K562 (cell line): Measurements from ENCODE around the gene RNF213. TPM values are rescaled to one million over a fixed set of nuclear protein-coding genes. Genes with fewer than 3 reads are reported as not detected.

Experiments used
- CREBBP ChIP-seq: IDR thresholded peaks from one replicate; pipeline ENCODE4 v1.6.1; 2012; ENCODE audit warnings: low read depth, mild to moderate bottlenecking, control low read depth, inconsistent platforms, low read length
- RCOR1 ChIP-seq, 2 experiments: IDR thresholded peaks; 2 replicates each; pipeline ENCODE4 v1.6.1; 2012; ENCODE audit warnings: low read depth in 2 of 2, low read length in 2 of 2, borderline replicate concordance in 1 of 2, improper control_type of control experiment in 1 of 2
- polyA plus RNA-seq, 8 experiments: library from polyadenylated mRNA; depleted of rRNA in 4 of 8; stranded (reverse) in 5 of 8; unstranded in 3 of 8; fragments of >200 nt; fragmentation: Nextera tagmentation in 2 of 8; fragmentation: Illumina TruSeq in 1 of 8; extraction: Ambion mirVana in 2 of 8; extraction: Trizol in 1 of 8; gene quantifications; 2 replicates each; pipeline versions ENCODE4 v1.2.1 to v1.2.3, GENCODE V29; 2011 to 2014; ENCODE audit warnings: inconsistent platforms in 1 of 8, missing spikeins in 1 of 8
- total RNA-seq, 7 experiments: library from RNA; depleted of rRNA in 6 of 7; stranded (reverse); fragments of >200 nt in 6 of 7; fragmentation: Illumina TruSeq in 2 of 7; extraction: Trizol in 2 of 7; gene quantifications; 2 replicates each; pipeline versions ENCODE4 v1.2.1 to v1.2.3, GENCODE V29; 2011 to 2021; ENCODE audit warnings: low replicate concordance in 1 of 7
- TF ChIP-seq, protein P1 (sequence below): sonication (generic); formaldehyde crosslinking; IDR thresholded peaks from 2 replicates; pipeline ENCODE4 v1.8.1; 2023; ENCODE audit warnings: mild to moderate bottlenecking, missing genetic modification reagents
- TF ChIP-seq, protein P2 (sequence below): fragments of 150-350 bp; IDR thresholded peaks from 2 replicates; pipeline ENCODE4 v1.6.1; 2014; ENCODE audit warnings: low read depth, mild to moderate bottlenecking, low read length, borderline replicate concordance

The RNF213 gene
- total and polyA plus RNA-seq, 9 of the 15 experiments (the other 6 are each of a cell fraction or from before 2014, with no cell fraction given), result 5.3 to 33.6 (median 17.9) TPM

- TF ChIP-seq, protein P1, sequence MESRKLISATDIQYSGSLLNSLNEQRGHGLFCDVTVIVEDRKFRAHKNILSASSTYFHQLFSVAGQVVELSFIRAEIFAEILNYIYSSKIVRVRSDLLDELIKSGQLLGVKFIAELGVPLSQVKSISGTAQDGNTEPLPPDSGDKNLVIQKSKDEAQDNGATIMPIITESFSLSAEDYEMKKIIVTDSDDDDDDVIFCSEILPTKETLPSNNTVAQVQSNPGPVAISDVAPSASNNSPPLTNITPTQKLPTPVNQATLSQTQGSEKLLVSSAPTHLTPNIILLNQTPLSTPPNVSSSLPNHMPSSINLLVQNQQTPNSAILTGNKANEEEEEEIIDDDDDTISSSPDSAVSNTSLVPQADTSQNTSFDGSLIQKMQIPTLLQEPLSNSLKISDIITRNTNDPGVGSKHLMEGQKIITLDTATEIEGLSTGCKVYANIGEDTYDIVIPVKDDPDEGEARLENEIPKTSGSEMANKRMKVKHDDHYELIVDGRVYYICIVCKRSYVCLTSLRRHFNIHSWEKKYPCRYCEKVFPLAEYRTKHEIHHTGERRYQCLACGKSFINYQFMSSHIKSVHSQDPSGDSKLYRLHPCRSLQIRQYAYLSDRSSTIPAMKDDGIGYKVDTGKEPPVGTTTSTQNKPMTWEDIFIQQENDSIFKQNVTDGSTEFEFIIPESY, result no peak
- TF ChIP-seq RCOR1 (IDR thresholded peaks at IDR 0.05; ENCODE audit: borderline replicate concordance in 1 of 2, low read depth in 2 of 2, low read length in 2 of 2), result no peak
- no peak for TF ChIP-seq CREBBP
- TF ChIP-seq, protein P2, sequence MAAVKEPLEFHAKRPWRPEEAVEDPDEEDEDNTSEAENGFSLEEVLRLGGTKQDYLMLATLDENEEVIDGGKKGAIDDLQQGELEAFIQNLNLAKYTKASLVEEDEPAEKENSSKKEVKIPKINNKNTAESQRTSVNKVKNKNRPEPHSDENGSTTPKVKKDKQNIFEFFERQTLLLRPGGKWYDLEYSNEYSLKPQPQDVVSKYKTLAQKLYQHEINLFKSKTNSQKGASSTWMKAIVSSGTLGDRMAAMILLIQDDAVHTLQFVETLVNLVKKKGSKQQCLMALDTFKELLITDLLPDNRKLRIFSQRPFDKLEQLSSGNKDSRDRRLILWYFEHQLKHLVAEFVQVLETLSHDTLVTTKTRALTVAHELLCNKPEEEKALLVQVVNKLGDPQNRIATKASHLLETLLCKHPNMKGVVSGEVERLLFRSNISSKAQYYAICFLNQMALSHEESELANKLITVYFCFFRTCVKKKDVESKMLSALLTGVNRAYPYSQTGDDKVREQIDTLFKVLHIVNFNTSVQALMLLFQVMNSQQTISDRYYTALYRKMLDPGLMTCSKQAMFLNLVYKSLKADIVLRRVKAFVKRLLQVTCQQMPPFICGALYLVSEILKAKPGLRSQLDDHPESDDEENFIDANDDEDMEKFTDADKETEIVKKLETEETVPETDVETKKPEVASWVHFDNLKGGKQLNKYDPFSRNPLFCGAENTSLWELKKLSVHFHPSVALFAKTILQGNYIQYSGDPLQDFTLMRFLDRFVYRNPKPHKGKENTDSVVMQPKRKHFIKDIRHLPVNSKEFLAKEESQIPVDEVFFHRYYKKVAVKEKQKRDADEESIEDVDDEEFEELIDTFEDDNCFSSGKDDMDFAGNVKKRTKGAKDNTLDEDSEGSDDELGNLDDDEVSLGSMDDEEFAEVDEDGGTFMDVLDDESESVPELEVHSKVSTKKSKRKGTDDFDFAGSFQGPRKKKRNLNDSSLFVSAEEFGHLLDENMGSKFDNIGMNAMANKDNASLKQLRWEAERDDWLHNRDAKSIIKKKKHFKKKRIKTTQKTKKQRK, result no peak
These were observed 3.8 kb downstream of the RNF213 start (continued) for GRCh38 chr17:80264205-80265075.
